ENCODE data around the gene ABCC1. TPM values are rescaled to one million over a fixed set of nuclear protein-coding genes. Genes with fewer than 3 reads are reported as not detected.

The ABCC1 gene
- total RNA-seq, 1 donor from 2014 or later, result 29.9 TPM

DNA sequence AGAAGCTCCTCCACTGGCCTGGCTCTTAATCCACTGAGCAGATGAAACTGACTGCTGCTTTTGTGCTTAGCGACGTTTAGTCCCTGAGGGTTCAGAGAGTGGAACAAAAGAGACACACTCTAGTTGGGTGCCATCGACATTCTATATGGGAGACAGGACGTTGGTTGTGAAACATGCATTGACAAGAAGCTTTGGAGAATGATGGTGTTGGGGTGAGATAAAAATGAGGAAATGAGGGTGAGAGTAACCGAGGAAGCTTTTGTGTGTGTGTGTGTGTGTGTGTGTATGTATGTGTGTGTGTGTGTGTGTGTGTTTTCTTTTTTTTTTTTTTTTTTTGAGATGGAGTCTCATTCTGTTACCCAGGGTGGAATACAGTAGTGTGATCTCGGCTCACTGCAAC is 89.5 kb downstream of the ABCC1 start:
- no peak for TF ChIP-seq CTCF (IDR thresholded peaks at IDR 0.05; ENCODE audit: partially characterized antibody, unreplicated experiment)
- no peaks in the 10 kb centered on the region for H3K36me3 Mint-ChIP-seq (ENCODE audit: unreplicated experiment)
- H3K9me3 Mint-ChIP-seq (ENCODE audit: unreplicated experiment), result peaks cover 1% of the 10 kb centered on the region
- H3K4me3 Mint-ChIP-seq (ENCODE audit: unreplicated experiment), result no peak overlapping the region
- H3K27ac Mint-ChIP-seq (ENCODE audit: unreplicated experiment), result no peak overlapping the region
- peaks cover 2% of the 10 kb centered on the region for H3K4me1 Mint-ChIP-seq (ENCODE audit: low read depth, unreplicated experiment)
- DNase-seq, result no peak
- H3K27me3 Mint-ChIP-seq (ENCODE audit: unreplicated experiment), result no peaks in the 10 kb centered on the region

DNA sequence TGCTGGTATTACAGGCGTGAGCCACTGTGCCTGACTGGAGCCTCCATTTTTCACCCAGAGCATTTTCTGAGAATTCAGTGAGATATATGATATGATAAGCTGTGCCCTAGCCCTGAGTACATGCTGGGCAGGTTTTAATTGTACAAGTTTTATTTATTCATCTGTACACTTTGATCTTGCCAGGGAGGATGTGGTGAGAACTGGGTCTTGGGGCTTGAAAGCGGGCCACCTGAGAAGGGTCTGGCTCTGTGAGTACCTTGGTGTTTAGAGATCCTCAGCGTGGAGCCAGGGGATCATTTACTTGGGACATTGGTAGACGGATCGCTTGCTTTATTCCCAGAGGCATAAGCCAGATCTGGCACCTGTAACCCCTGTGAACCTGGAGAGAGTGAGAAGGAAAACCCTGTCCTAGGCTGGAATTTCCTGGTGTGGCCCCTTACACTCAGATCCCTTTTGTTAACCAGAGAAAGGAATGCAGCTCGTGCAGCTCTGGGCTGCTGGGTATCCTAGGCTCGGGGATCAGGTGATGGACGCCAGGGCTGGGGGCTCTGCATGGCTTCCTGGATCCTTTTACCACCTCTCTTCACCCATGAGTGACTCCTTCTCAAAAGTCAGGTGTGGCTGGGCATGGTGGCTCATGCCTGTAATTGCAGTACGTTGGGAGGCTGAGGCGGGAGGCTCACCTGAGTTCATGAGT is 91.9 kb downstream of the ABCC1 start:
- TF ChIP-seq CTCF (IDR thresholded peaks at IDR 0.05; ENCODE audit: partially characterized antibody, unreplicated experiment), result no peak
- H3K4me3 Mint-ChIP-seq (ENCODE audit: unreplicated experiment), result no peak overlapping the region
- peaks cover 5% of the 10 kb centered on the region for H3K36me3 Mint-ChIP-seq (ENCODE audit: unreplicated experiment)
- H3K4me1 Mint-ChIP-seq (ENCODE audit: low read depth, unreplicated experiment), result peaks cover 4% of the 10 kb centered on the region
- no peak for DNase-seq
- no peaks in the 10 kb centered on the region for H3K9me3 Mint-ChIP-seq (ENCODE audit: unreplicated experiment)
- H3K27me3 Mint-ChIP-seq (ENCODE audit: unreplicated experiment), result peaks cover 3% of the 10 kb centered on the region
- H3K27ac Mint-ChIP-seq (ENCODE audit: unreplicated experiment), result no peak overlapping the region

DNA sequence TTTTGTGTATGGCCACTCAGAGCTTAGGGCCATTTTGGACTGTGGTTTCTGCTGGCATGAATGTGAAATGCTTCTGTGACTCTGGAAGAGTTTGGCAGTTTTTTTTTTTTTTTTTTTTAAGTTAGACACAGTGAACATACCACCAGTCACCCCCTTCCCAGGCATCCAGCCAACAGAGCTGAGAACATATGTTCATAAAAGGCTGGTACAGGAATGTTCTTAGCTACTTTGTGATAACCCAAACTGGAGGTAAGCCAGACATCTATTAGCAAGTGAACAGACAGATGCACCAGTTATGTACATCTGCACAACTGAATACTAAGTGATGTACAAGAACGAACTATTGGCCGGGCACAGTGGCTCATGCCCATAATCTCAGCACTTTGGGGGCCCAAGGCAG is 92.7 kb downstream of the ABCC1 start:
- DNase-seq, result no peak
- no peak overlapping the region for H3K27ac Mint-ChIP-seq (ENCODE audit: unreplicated experiment)
- TF ChIP-seq CTCF (IDR thresholded peaks at IDR 0.05; ENCODE audit: partially characterized antibody, unreplicated experiment), result no peak
- H3K4me3 Mint-ChIP-seq (ENCODE audit: unreplicated experiment), result no peak overlapping the region
- no peaks in the 10 kb centered on the region for H3K9me3 Mint-ChIP-seq (ENCODE audit: unreplicated experiment)
- H3K27me3 Mint-ChIP-seq (ENCODE audit: unreplicated experiment), result peaks cover 3% of the 10 kb centered on the region
- H3K36me3 Mint-ChIP-seq (ENCODE audit: unreplicated experiment), result peaks cover 5% of the 10 kb centered on the region
- peaks cover 4% of the 10 kb centered on the region for H3K4me1 Mint-ChIP-seq (ENCODE audit: low read depth, unreplicated experiment)

DNA sequence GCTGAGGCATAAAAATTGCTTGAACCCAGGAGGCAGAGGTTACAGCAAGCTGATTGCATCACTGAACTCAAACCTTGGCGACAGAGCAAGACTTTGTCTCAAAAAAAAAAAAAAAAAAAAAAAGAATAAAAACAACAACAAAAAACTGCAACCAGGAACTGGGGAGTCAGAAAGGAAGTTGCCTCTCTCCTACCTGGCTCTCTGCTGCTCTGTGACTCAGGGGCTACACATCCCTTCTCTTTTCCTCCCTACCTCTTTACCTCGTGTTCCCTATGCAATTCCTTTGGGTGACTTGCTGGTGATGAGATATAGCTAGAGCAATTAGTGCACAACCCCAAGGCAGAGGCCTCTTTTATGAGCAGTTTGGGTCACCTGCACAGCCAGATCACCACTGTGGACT is 95.9 kb downstream of the ABCC1 start:
- H3K36me3 Mint-ChIP-seq (ENCODE audit: unreplicated experiment), result peaks cover 10% of the 10 kb centered on the region
- H3K4me3 Mint-ChIP-seq (ENCODE audit: unreplicated experiment), result no peak overlapping the region
- H3K27ac Mint-ChIP-seq (ENCODE audit: unreplicated experiment), result no peak overlapping the region
- no peaks in the 10 kb centered on the region for H3K9me3 Mint-ChIP-seq (ENCODE audit: unreplicated experiment)
- no peak for DNase-seq
- peaks cover 6% of the 10 kb centered on the region for H3K27me3 Mint-ChIP-seq (ENCODE audit: unreplicated experiment)
- TF ChIP-seq CTCF (IDR thresholded peaks at IDR 0.05; ENCODE audit: partially characterized antibody, unreplicated experiment), result no peak
- H3K4me1 Mint-ChIP-seq (ENCODE audit: low read depth, unreplicated experiment), result peaks cover 4% of the 10 kb centered on the region

DNA sequence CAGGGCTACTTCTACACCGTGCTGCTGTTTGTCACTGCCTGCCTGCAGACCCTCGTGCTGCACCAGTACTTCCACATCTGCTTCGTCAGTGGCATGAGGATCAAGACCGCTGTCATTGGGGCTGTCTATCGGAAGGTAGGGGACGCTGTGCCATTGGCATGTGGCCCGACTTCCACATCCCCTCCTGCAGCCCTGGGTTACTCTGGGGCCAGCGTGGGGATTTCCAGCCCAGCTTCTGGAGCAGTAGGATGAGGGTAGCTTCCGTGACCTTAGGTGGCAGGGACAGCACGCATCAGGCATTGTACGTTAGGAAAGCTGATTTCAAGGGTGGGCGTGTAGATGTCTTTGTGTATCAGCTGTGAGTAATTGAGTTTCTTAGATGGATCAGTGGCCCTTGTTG is 96.5 kb downstream of the ABCC1 start:
- no peak overlapping the region for H3K4me3 Mint-ChIP-seq (ENCODE audit: unreplicated experiment)
- H3K27ac Mint-ChIP-seq (ENCODE audit: unreplicated experiment), result peak overlapping the region; percentile 28
- peaks cover 4% of the 10 kb centered on the region for H3K4me1 Mint-ChIP-seq (ENCODE audit: low read depth, unreplicated experiment)
- peaks cover 10% of the 10 kb centered on the region for H3K36me3 Mint-ChIP-seq (ENCODE audit: unreplicated experiment)
- H3K9me3 Mint-ChIP-seq (ENCODE audit: unreplicated experiment), result no peaks in the 10 kb centered on the region
- TF ChIP-seq CTCF (IDR thresholded peaks at IDR 0.05; ENCODE audit: partially characterized antibody, unreplicated experiment), result peak; percentile 60
- peaks cover 6% of the 10 kb centered on the region for H3K27me3 Mint-ChIP-seq (ENCODE audit: unreplicated experiment)
- DNase-seq, result peak; percentile 48
